ENCODE results near the gene TCL1A. TPM values are rescaled to one million over a fixed set of nuclear protein-coding genes. Genes with fewer than 3 reads are reported as not detected.

TCL1A gene
- total RNA-seq, 4 donors from 2014 or later, result 3.7 to 19.5 TPM; not detected in 2

- H3K27me3 ChIP-seq, result no peaks in the 10 kb centered on the region
- in situ Hi-C loops (cut with MboI; ENCODE audit: low pct_ligation_motif_present in 1 of 4, low pct_unique_long_range_greater_than_20kb in 1 of 4, low sequenced_read_pairs in 3 of 4), result no loop called here
- TF ChIP-seq POLR2AphosphoS5 (IDR thresholded peaks at IDR 0.05), result no peak
- no peak for TF ChIP-seq EP300 (IDR thresholded peaks at IDR 0.05; ENCODE audit: low read depth)
- TF ChIP-seq POLR2A (IDR thresholded peaks at IDR 0.05), result no peak
- no peak for TF ChIP-seq CTCF (IDR thresholded peaks at IDR 0.05)
- DNase-seq, result no peak
- no peaks in the 10 kb centered on the region for H3K36me3 ChIP-seq
- H3K9me3 ChIP-seq, result no peaks in the 10 kb centered on the region
- intact Hi-C loops (cut with DNase I; ENCODE audit: low total_unique reads), result no loop called here
- H3K4me3 ChIP-seq, result no peak overlapping the region
- no peak overlapping the region for H3K27ac ChIP-seq
- no peaks in the 10 kb centered on the region for H3K4me1 ChIP-seq
- WGBS, 2 donors (ENCODE audit: low coverage in 1 of 2), result 58 to 70% methylated on average over 2 of the region's 2 CpGs
Measured at GRCh38 chr14:95686935-95687334, 27.0 kb downstream of the TCL1A start.

GRCh38 chr14:95685978-95686922 is 27.7 kb downstream of the TCL1A start, which contains the start of gene TCL1B:
Gene TCL1B, plus strand, starts transcription at chr14:95686426. Its CDS starts 42 bp downstream, at chr14:95686468.
- Histone ChIP-seq H3K4me3 (no peak within 1 kb of the TSS), H3K27me3 (no peaks in the 10 kb centered on the region), H3K9me3 (no peaks in the 10 kb centered on the region), H3K36me3 (no peaks in the 10 kb centered on the region), H3K4me1 (no peaks in the 10 kb centered on the region), H3K27ac (no peak within 1 kb of the TSS)
- 78 to 87% methylated on average over 5 to 33 of the region's 38 CpGs for WGBS, 2 donors (ENCODE audit: low coverage in 1 of 2)
- intact Hi-C loops (cut with DNase I; ENCODE audit: low total_unique reads) (no loop called here), in situ Hi-C loops (cut with MboI; ENCODE audit: low pct_ligation_motif_present in 1 of 4, low pct_unique_long_range_greater_than_20kb in 1 of 4, low sequenced_read_pairs in 3 of 4) (no loop called here)
- no peak for DNase-seq
- TF ChIP-seq CTCF (IDR thresholded peaks at IDR 0.05) (no peak), EP300 (IDR thresholded peaks at IDR 0.05; ENCODE audit: low read depth) (no peak), POLR2A (IDR thresholded peaks at IDR 0.05) (no peak), POLR2AphosphoS5 (IDR thresholded peaks at IDR 0.05) (no peak)

GRCh38 chr14:95683793-95684192 is 30.1 kb downstream of the TCL1A start:
- no peaks in the 10 kb centered on the region for H3K36me3 ChIP-seq
- no peak overlapping the region for H3K27ac ChIP-seq
- no peak overlapping the region for H3K4me3 ChIP-seq
- H3K9me3 ChIP-seq, result no peaks in the 10 kb centered on the region
- H3K4me1 ChIP-seq, result no peaks in the 10 kb centered on the region
- peak; percentile 16 for DNase-seq
- WGBS, 2 donors (ENCODE audit: low coverage in 1 of 2), result 20 to 35% methylated on average over 1 to 4 of the region's 4 CpGs
- H3K27me3 ChIP-seq, result no peaks in the 10 kb centered on the region
- intact Hi-C loops (cut with DNase I; ENCODE audit: low total_unique reads) (no loop called here), in situ Hi-C loops (cut with MboI; ENCODE audit: low pct_ligation_motif_present in 1 of 4, low pct_unique_long_range_greater_than_20kb in 1 of 4, low sequenced_read_pairs in 3 of 4) (no loop called here)
- no peak for TF ChIP-seq POLR2A (IDR thresholded peaks at IDR 0.05)
- TF ChIP-seq CTCF (IDR thresholded peaks at IDR 0.05), result peak in 4 of 5 experiments; percentile 39 to 53 (median 44)

GRCh38 chr14:95681153-95681552 is 32.8 kb downstream of the TCL1A start:
- intact Hi-C loops (cut with DNase I; ENCODE audit: low total_unique reads), result no loop called here
- no peaks in the 10 kb centered on the region for H3K9me3 ChIP-seq
- H3K4me1 ChIP-seq, result no peaks in the 10 kb centered on the region
- no peak overlapping the region for H3K4me3 ChIP-seq
- H3K36me3 ChIP-seq, result no peaks in the 10 kb centered on the region
- 61 to 80% methylated on average over 1 to 2 of the region's 2 CpGs for WGBS, 2 donors (ENCODE audit: low coverage in 1 of 2)
- in situ Hi-C loops (cut with MboI; ENCODE audit: low pct_ligation_motif_present in 1 of 4, low pct_unique_long_range_greater_than_20kb in 1 of 4, low sequenced_read_pairs in 3 of 4), result no loop called here
- H3K27ac ChIP-seq, result no peak overlapping the region
- DNase-seq, result no peak
- TF ChIP-seq POLR2A (IDR thresholded peaks at IDR 0.05), result no peak
- no peak for TF ChIP-seq POLR2AphosphoS5 (IDR thresholded peaks at IDR 0.05)
- no peak for TF ChIP-seq EP300 (IDR thresholded peaks at IDR 0.05; ENCODE audit: low read depth)
- no peak for TF ChIP-seq CTCF (IDR thresholded peaks at IDR 0.05)
- no peaks in the 10 kb centered on the region for H3K27me3 ChIP-seq

Measured in transverse colon (tissue), 4 donors.